ENCODE measurements around the gene KCNH1. TPM values are rescaled to one million over a fixed set of nuclear protein-coding genes. Genes with fewer than 3 reads are reported as not detected.

KCNH1 gene
- total and polyA plus RNA-seq, 2 of the 4 experiments (the other 2 are of a cell fraction), result 0.27 to 0.54 TPM

DNA sequence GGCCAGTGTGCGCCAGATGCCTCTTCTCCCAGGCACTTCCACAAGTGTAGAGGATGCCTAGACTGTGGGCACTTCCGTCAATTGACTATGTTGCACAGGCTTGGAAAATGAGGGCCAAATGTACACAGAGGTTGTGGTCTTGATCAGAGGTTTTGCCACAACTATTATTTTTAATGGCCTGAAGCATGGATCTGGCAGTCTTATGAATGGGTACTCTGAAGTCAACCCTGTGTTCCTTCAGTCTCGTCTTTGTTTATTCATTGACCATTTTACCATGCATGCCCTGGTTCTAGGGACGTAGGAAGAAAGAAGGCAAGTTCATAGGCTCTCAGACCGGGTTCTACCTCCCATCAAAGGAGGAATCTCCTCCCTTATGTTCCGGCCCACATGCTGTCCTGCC lies 476.1 kb downstream of the KCNH1 start:
- TF ChIP-seq, protein P1, sequence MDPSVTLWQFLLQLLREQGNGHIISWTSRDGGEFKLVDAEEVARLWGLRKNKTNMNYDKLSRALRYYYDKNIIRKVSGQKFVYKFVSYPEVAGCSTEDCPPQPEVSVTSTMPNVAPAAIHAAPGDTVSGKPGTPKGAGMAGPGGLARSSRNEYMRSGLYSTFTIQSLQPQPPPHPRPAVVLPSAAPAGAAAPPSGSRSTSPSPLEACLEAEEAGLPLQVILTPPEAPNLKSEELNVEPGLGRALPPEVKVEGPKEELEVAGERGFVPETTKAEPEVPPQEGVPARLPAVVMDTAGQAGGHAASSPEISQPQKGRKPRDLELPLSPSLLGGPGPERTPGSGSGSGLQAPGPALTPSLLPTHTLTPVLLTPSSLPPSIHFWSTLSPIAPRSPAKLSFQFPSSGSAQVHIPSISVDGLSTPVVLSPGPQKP (IDR thresholded peaks at IDR 0.05; ENCODE audit: borderline replicate concordance, low read depth, low read length), result no peak
- TF ChIP-seq, protein P2, sequence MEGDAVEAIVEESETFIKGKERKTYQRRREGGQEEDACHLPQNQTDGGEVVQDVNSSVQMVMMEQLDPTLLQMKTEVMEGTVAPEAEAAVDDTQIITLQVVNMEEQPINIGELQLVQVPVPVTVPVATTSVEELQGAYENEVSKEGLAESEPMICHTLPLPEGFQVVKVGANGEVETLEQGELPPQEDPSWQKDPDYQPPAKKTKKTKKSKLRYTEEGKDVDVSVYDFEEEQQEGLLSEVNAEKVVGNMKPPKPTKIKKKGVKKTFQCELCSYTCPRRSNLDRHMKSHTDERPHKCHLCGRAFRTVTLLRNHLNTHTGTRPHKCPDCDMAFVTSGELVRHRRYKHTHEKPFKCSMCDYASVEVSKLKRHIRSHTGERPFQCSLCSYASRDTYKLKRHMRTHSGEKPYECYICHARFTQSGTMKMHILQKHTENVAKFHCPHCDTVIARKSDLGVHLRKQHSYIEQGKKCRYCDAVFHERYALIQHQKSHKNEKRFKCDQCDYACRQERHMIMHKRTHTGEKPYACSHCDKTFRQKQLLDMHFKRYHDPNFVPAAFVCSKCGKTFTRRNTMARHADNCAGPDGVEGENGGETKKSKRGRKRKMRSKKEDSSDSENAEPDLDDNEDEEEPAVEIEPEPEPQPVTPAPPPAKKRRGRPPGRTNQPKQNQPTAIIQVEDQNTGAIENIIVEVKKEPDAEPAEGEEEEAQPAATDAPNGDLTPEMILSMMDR (conservative IDR thresholded peaks at IDR 0.05; ENCODE audit: low read depth, low read length), result no peak
- TF ChIP-seq FOS (IDR thresholded peaks at IDR 0.05; ENCODE audit: low read depth, low read length), result no peak
- TF ChIP-seq POLR2A (IDR thresholded peaks at IDR 0.05; ENCODE audit: low read depth, low read length), result no peak
- TF ChIP-seq RAD21 (IDR thresholded peaks at IDR 0.05; ENCODE audit: low read length), result no peak
- no peak for TF ChIP-seq BHLHE40 (IDR thresholded peaks at IDR 0.05; ENCODE audit: low read depth, low read length)
- no peak for TF ChIP-seq SMC3 (IDR thresholded peaks at IDR 0.05; ENCODE audit: low read depth, low read length)
- no peak for TF ChIP-seq NFE2L2 (IDR thresholded peaks at IDR 0.05; ENCODE audit: low read depth, low read length)
- TF ChIP-seq CHD1 (IDR thresholded peaks at IDR 0.05; ENCODE audit: low read depth, low read length), result no peak
- no peak for TF ChIP-seq CEBPB (IDR thresholded peaks at IDR 0.05; ENCODE audit: low read depth, low read length)
- TF ChIP-seq RFX5 (IDR thresholded peaks at IDR 0.05; ENCODE audit: low read depth, low read length), result no peak
- no peak for TF ChIP-seq MAZ (IDR thresholded peaks at IDR 0.05; ENCODE audit: borderline replicate concordance, low read depth, low read length)
- H3K56ac ChIP-seq (ENCODE audit: extremely low read depth, insufficient read depth, low read length), result no peak overlapping the region
- no peaks in the 10 kb centered on the region for H3K79me1 ChIP-seq (ENCODE audit: low read depth in 1 of 2, low read length in 2 of 2)
- H4K8ac ChIP-seq (ENCODE audit: low read depth in 2 of 2, low read length in 2 of 2), result no peak overlapping the region
- H3K14ac ChIP-seq (replicated peaks; ENCODE audit: low read depth, low read length), result no peak overlapping the region
- H3K9me3 ChIP-seq (ENCODE audit: control insufficient read depth, insufficient read depth, low read length), result no peaks in the 10 kb centered on the region
- ChIA-PET POLR2A (ENCODE audit: unreplicated experiment) (interaction anchor here (0.8 kb wide), 1 partner anchor 426 kb away, joined by 5 read pairs; no protein-coding TSS in a partner anchor), CTCF (no interaction called here)
- no peaks in the 10 kb centered on the region for H3K9me1 ChIP-seq (ENCODE audit: insufficient read depth, low read length)
- H2BK5ac ChIP-seq (ENCODE audit: low read depth, low read length, poor library complexity, severe bottlenecking), result no peak overlapping the region
- no peaks in the 10 kb centered on the region for H3K36me3 ChIP-seq (ENCODE audit: control insufficient read depth, insufficient read depth, low read length)
- no peak overlapping the region for H2AFZ ChIP-seq (replicated peaks; ENCODE audit: low read length, poor library complexity)
- intact Hi-C loops (cut with micrococcal nuclease) (no loop called here), dilution Hi-C loops (cut with HindIII; ENCODE audit: low sequenced_read_pairs, unreplicated experiment) (no loop called here), in situ Hi-C loops (cut with MboI; ENCODE audit: low sequenced_read_pairs) (no loop called here)
- BruUV-seq (replicated peaks), result no TSS peak
- no peak overlapping the region for H2AK9ac ChIP-seq (replicated peaks; ENCODE audit: low read depth, low read length, poor library complexity)
- H4K5ac ChIP-seq (ENCODE audit: low read depth, low read length), result no peak overlapping the region
- no peak overlapping the region for H3K9ac ChIP-seq (ENCODE audit: low read depth, low read length)
- no peak overlapping the region for H2BK20ac ChIP-seq (ENCODE audit: low read depth, low read length)
- H2BK120ac ChIP-seq (ENCODE audit: low read depth, low read length), result no peak overlapping the region
- no peak for DNase-seq
- no peak overlapping the region for H3K4ac ChIP-seq (ENCODE audit: low read depth, low read length)
- no peaks in the 10 kb centered on the region; the same call in 1 of the 2 replicates for H3K4me1 ChIP-seq (ENCODE audit: control insufficient read depth, insufficient read depth, low read length)
- no peaks in the 10 kb centered on the region for H4K20me1 ChIP-seq (ENCODE audit: insufficient read depth, low read length)
- H3K4me2 ChIP-seq (ENCODE audit: low read depth, low read length), result no peak overlapping the region
- H3K18ac ChIP-seq (ENCODE audit: low read depth, low read length), result no peak overlapping the region
- no peak overlapping the region for H2BK15ac ChIP-seq (ENCODE audit: low read depth, low read length)
- H2AK5ac ChIP-seq (ENCODE audit: low read depth, low read length), result no peak overlapping the region
- no peak overlapping the region for H3K27ac ChIP-seq (ENCODE audit: insufficient read depth, low read length)
- no peak overlapping the region for H3K4me3 ChIP-seq (ENCODE audit: insufficient read depth, low read depth, low read length)
- no peak overlapping the region for H3K23ac ChIP-seq (ENCODE audit: low read depth, low read length)
- no peaks in the 10 kb centered on the region for H3K27me3 ChIP-seq (ENCODE audit: control insufficient read depth, insufficient read depth, low read length)
- no peak overlapping the region for H4K91ac ChIP-seq (ENCODE audit: insufficient read depth, low read depth, low read length)
- WGBS, 2 experiments (ENCODE audit: extremely low coverage in 2 of 2, insufficient read length in 1 of 2), result no CpG with 5 or more reads among the region's 6 CpGs
- no peak for ATAC-seq (ENCODE audit: low read depth)
